ENCODE results near the gene HNRNPF.
A peak's percentile ranks its signal among the peaks of the same experiment; 100 is the strongest.

Gene HNRNPF

GRCh38 chr10:43376046-43376635 lies 32.8 kb downstream of the HNRNPF start:
- no CpG with 5 or more reads among the region's 9 CpGs for WGBS, 2 donors (ENCODE audit: extremely low coverage in 2 of 2, insufficient read length in 2 of 2, insufficient replicate concordance in 1 of 2)
- no peak overlapping the region for H3K4me2 ChIP-seq (ENCODE audit: insufficient read depth, low read length, poor library complexity, severe bottlenecking)
- no peaks in the 10 kb centered on the region for H3K79me1 ChIP-seq (ENCODE audit: low read depth, low read length)
- H2BK15ac ChIP-seq (ENCODE audit: low read length), result peak overlapping the region; percentile 94
- peak overlapping the region; percentile 31 for H3K14ac ChIP-seq (ENCODE audit: low read length)
- H3K36me3 ChIP-seq (replicated peaks in 1 of 2; ENCODE audit: control insufficient read depth in 2 of 2, insufficient read depth in 2 of 2, low read length in 2 of 2), result no peaks in the 10 kb centered on the region
- H3K18ac ChIP-seq (ENCODE audit: low read length), result peak overlapping the region; percentile 59
- H3K27ac ChIP-seq (replicated peaks; ENCODE audit: low read length), result no peak overlapping the region
- H3K4me3 ChIP-seq (ENCODE audit: low read length in 2 of 2), result no peak overlapping the region
- no peak overlapping the region for H4K91ac ChIP-seq (ENCODE audit: low read depth, low read length, poor library complexity)
- H3K27me3 ChIP-seq (ENCODE audit: control insufficient read depth in 3 of 3, insufficient read depth in 3 of 3, low read depth in 1 of 3, low read length in 3 of 3), result no peaks in the 10 kb centered on the region
- no peak overlapping the region for H2AFZ ChIP-seq (ENCODE audit: low read length)
- no peak for DNase-seq (ENCODE audit: low spot score)
- H3K4ac ChIP-seq (ENCODE audit: low read length), result peak overlapping the region; percentile 53
- H2BK12ac ChIP-seq (ENCODE audit: low read length), result peak overlapping the region; percentile 90
- no peak overlapping the region for H2BK120ac ChIP-seq (ENCODE audit: low read depth, low read length)
- no peak overlapping the region for H2BK5ac ChIP-seq (ENCODE audit: low read length)
- H2AK5ac ChIP-seq (ENCODE audit: low read depth, low read length), result peak overlapping the region; percentile 70
- H3K4me1 ChIP-seq (ENCODE audit: control insufficient read depth in 2 of 2, insufficient read depth in 1 of 2, low read depth in 1 of 2, low read length in 2 of 2), result peaks cover 0 to 15% of the 10 kb centered on the region in 2 donors
- H3K9me3 ChIP-seq (replicated peaks in 1 of 2; ENCODE audit: control insufficient read depth in 2 of 2, insufficient read depth in 1 of 2, low read depth in 1 of 2, low read length in 2 of 2), result no peaks in the 10 kb centered on the region
- no peak overlapping the region for H3K23ac ChIP-seq (ENCODE audit: low read depth, low read length, poor library complexity)
- no peak overlapping the region for H4K8ac ChIP-seq (ENCODE audit: low read depth, low read length)
- no peak overlapping the region for H3K9ac ChIP-seq (ENCODE audit: low read depth, low read length, poor library complexity)

GRCh38 chr10:43375401-43376020 lies 33.5 kb downstream of the HNRNPF start:
- peak overlapping the region; percentile 94 for H2BK15ac ChIP-seq (ENCODE audit: low read length)
- no peak overlapping the region for H3K27ac ChIP-seq (replicated peaks; ENCODE audit: low read length)
- peak overlapping the region; percentile 50 for H3K9ac ChIP-seq (ENCODE audit: low read depth, low read length, poor library complexity)
- no peaks in the 10 kb centered on the region for H3K9me3 ChIP-seq (replicated peaks in 1 of 2; ENCODE audit: control insufficient read depth in 2 of 2, insufficient read depth in 1 of 2, low read depth in 1 of 2, low read length in 2 of 2)
- H4K8ac ChIP-seq (ENCODE audit: low read depth, low read length), result no peak overlapping the region
- peaks cover 0 to 15% of the 10 kb centered on the region in 2 donors for H3K4me1 ChIP-seq (ENCODE audit: control insufficient read depth in 2 of 2, insufficient read depth in 1 of 2, low read depth in 1 of 2, low read length in 2 of 2)
- H3K14ac ChIP-seq (ENCODE audit: low read length), result peak overlapping the region; percentile 38
- H2AK5ac ChIP-seq (ENCODE audit: low read depth, low read length), result no peak overlapping the region
- H3K36me3 ChIP-seq (replicated peaks in 1 of 2; ENCODE audit: control insufficient read depth in 2 of 2, insufficient read depth in 2 of 2, low read length in 2 of 2), result no peaks in the 10 kb centered on the region
- no CpG with 5 or more reads among the region's 12 CpGs for WGBS, 2 donors (ENCODE audit: extremely low coverage in 2 of 2, insufficient read length in 2 of 2, insufficient replicate concordance in 1 of 2)
- H3K27me3 ChIP-seq (ENCODE audit: control insufficient read depth in 3 of 3, insufficient read depth in 3 of 3, low read depth in 1 of 3, low read length in 3 of 3), result no peaks in the 10 kb centered on the region
- H3K4me2 ChIP-seq (ENCODE audit: insufficient read depth, low read length, poor library complexity, severe bottlenecking), result no peak overlapping the region
- H4K91ac ChIP-seq (ENCODE audit: low read depth, low read length, poor library complexity), result no peak overlapping the region
- no peak overlapping the region for H2BK120ac ChIP-seq (ENCODE audit: low read depth, low read length)
- no peak overlapping the region for H3K4me3 ChIP-seq (ENCODE audit: low read length in 2 of 2)
- H2AFZ ChIP-seq (ENCODE audit: low read length), result no peak overlapping the region
- no peak for DNase-seq (ENCODE audit: low spot score)
- peak overlapping the region; percentile 53 for H3K4ac ChIP-seq (ENCODE audit: low read length)
- H3K18ac ChIP-seq (ENCODE audit: low read length), result peak overlapping the region; percentile 59
- no peak overlapping the region for H3K23ac ChIP-seq (ENCODE audit: low read depth, low read length, poor library complexity)
- peak overlapping the region; percentile 90 for H2BK12ac ChIP-seq (ENCODE audit: low read length)
- H2BK5ac ChIP-seq (ENCODE audit: low read length), result no peak overlapping the region
- no peaks in the 10 kb centered on the region for H3K79me1 ChIP-seq (ENCODE audit: low read depth, low read length)

DNA sequence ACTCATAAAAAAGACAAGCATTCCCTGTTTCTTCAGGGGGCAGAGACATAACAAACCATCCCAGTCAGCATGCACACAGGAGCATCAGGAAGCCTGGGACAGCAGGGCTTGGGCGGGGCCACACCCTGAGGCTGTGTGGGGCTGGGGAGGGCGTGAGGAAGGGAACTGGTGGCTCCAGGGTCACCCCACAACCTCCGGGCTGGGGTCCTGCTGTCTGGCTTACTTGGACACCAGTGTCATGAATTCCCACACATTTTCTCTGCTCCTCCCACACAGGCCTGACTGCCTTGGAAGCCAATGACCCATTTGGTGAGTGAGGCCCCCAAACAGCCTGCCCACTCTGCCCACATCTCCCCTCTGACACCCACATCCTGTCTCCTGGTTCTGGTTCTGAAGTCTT lies 34.8 kb downstream of the HNRNPF start:
- no peaks in the 10 kb centered on the region for H3K79me1 ChIP-seq (ENCODE audit: low read depth, low read length)
- H3K18ac ChIP-seq (ENCODE audit: low read length), result peak overlapping the region; percentile 51
- no peak overlapping the region for H3K14ac ChIP-seq (ENCODE audit: low read length)
- H3K4me3 ChIP-seq (ENCODE audit: low read length in 2 of 2), result no peak overlapping the region
- no peaks in the 10 kb centered on the region for H3K9me3 ChIP-seq (replicated peaks in 1 of 2; ENCODE audit: control insufficient read depth in 2 of 2, insufficient read depth in 1 of 2, low read depth in 1 of 2, low read length in 2 of 2)
- H4K8ac ChIP-seq (ENCODE audit: low read depth, low read length), result no peak overlapping the region
- no peak overlapping the region for H3K4me2 ChIP-seq (ENCODE audit: insufficient read depth, low read length, poor library complexity, severe bottlenecking)
- WGBS, 2 donors (ENCODE audit: extremely low coverage in 2 of 2, insufficient read length in 2 of 2, insufficient replicate concordance in 1 of 2), result no CpG with 5 or more reads among the region's 3 CpGs
- no peak overlapping the region for H2BK12ac ChIP-seq (ENCODE audit: low read length)
- H3K36me3 ChIP-seq (replicated peaks in 1 of 2; ENCODE audit: control insufficient read depth in 2 of 2, insufficient read depth in 2 of 2, low read length in 2 of 2), result no peaks in the 10 kb centered on the region
- no peak for DNase-seq (ENCODE audit: low spot score)
- H4K91ac ChIP-seq (ENCODE audit: low read depth, low read length, poor library complexity), result no peak overlapping the region
- H2AFZ ChIP-seq (ENCODE audit: low read length), result no peak overlapping the region
- peak overlapping the region; percentile 98 for H2AK5ac ChIP-seq (ENCODE audit: low read depth, low read length)
- H2BK15ac ChIP-seq (ENCODE audit: low read length), result peak overlapping the region; percentile 89
- H3K27me3 ChIP-seq (ENCODE audit: control insufficient read depth in 3 of 3, insufficient read depth in 3 of 3, low read depth in 1 of 3, low read length in 3 of 3), result no peaks in the 10 kb centered on the region
- H2BK5ac ChIP-seq (ENCODE audit: low read length), result no peak overlapping the region
- peak overlapping the region; percentile 11 for H3K4ac ChIP-seq (ENCODE audit: low read length)
- no peak overlapping the region for H2BK120ac ChIP-seq (ENCODE audit: low read depth, low read length)
- peak overlapping the region; percentile 86 for H3K23ac ChIP-seq (ENCODE audit: low read depth, low read length, poor library complexity)
- no peak overlapping the region for H3K27ac ChIP-seq (replicated peaks; ENCODE audit: low read length)
- H3K4me1 ChIP-seq (ENCODE audit: control insufficient read depth in 2 of 2, insufficient read depth in 1 of 2, low read depth in 1 of 2, low read length in 2 of 2), result peaks cover 0 to 15% of the 10 kb centered on the region in 2 donors
- H3K9ac ChIP-seq (ENCODE audit: low read depth, low read length, poor library complexity), result no peak overlapping the region

DNA sequence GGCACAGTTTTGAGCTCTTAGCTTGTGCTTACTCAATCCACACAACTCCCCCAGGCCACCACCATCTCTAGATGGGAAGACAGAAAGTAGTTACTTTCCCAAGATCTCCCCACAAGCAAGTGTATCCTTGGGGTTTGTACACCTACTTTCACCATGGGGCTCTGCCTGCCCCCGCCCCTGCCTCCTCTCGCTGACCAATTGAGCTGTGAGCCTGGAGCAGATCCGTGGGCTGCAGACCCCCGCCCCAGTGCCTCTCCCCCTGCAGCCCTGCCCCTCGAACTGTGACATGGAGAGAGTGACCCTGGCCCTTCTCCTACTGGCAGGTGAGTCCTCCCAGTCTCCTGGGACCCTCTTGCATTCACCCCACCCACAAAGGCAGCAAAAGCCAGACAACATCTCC lies 35.5 kb downstream of the HNRNPF start:
- peak overlapping the region; percentile 27 for H3K27ac ChIP-seq (replicated peaks; ENCODE audit: low read length)
- no peak overlapping the region for H2BK5ac ChIP-seq (ENCODE audit: low read length)
- peak overlapping the region; percentile 74 for H3K18ac ChIP-seq (ENCODE audit: low read length)
- H3K14ac ChIP-seq (ENCODE audit: low read length), result no peak overlapping the region
- H2BK120ac ChIP-seq (ENCODE audit: low read depth, low read length), result no peak overlapping the region
- no peaks in the 10 kb centered on the region for H3K36me3 ChIP-seq (replicated peaks in 1 of 2; ENCODE audit: control insufficient read depth in 2 of 2, insufficient read depth in 2 of 2, low read length in 2 of 2)
- no peak overlapping the region for H2BK12ac ChIP-seq (ENCODE audit: low read length)
- no peak overlapping the region for H2BK15ac ChIP-seq (ENCODE audit: low read length)
- no CpG with 5 or more reads among the region's 5 CpGs for WGBS, 2 donors (ENCODE audit: extremely low coverage in 2 of 2, insufficient read length in 2 of 2, insufficient replicate concordance in 1 of 2)
- H2AK5ac ChIP-seq (ENCODE audit: low read depth, low read length), result peak overlapping the region; percentile 81
- H3K23ac ChIP-seq (ENCODE audit: low read depth, low read length, poor library complexity), result no peak overlapping the region
- no peak overlapping the region for H3K9ac ChIP-seq (ENCODE audit: low read depth, low read length, poor library complexity)
- H4K91ac ChIP-seq (ENCODE audit: low read depth, low read length, poor library complexity), result no peak overlapping the region
- no peak overlapping the region for H3K4ac ChIP-seq (ENCODE audit: low read length)
- H4K8ac ChIP-seq (ENCODE audit: low read depth, low read length), result no peak overlapping the region
- no peaks in the 10 kb centered on the region for H3K9me3 ChIP-seq (replicated peaks in 1 of 2; ENCODE audit: control insufficient read depth in 2 of 2, insufficient read depth in 1 of 2, low read depth in 1 of 2, low read length in 2 of 2)
- H3K79me1 ChIP-seq (ENCODE audit: low read depth, low read length), result no peaks in the 10 kb centered on the region
- H3K4me1 ChIP-seq (ENCODE audit: control insufficient read depth in 2 of 2, insufficient read depth in 1 of 2, low read depth in 1 of 2, low read length in 2 of 2), result peaks cover 0 to 15% of the 10 kb centered on the region in 2 donors
- H3K4me2 ChIP-seq (ENCODE audit: insufficient read depth, low read length, poor library complexity, severe bottlenecking), result no peak overlapping the region
- H3K4me3 ChIP-seq (ENCODE audit: low read length in 2 of 2), result no peak overlapping the region
- no peak for DNase-seq (ENCODE audit: low spot score)
- H2AFZ ChIP-seq (ENCODE audit: low read length), result peak overlapping the region; percentile 25
- H3K27me3 ChIP-seq (ENCODE audit: control insufficient read depth in 3 of 3, insufficient read depth in 3 of 3, low read depth in 1 of 3, low read length in 3 of 3), result no peaks in the 10 kb centered on the region
